SHP77 (cell line): ENCODE measurements around the gene ITPK1.

Source experiments
- DNase-seq, 2 experiments: peaks; one replicate each; lab custom pipeline; 2025; lab: John Stamatoyannopoulos, UW

ITPK1 gene

DNA sequence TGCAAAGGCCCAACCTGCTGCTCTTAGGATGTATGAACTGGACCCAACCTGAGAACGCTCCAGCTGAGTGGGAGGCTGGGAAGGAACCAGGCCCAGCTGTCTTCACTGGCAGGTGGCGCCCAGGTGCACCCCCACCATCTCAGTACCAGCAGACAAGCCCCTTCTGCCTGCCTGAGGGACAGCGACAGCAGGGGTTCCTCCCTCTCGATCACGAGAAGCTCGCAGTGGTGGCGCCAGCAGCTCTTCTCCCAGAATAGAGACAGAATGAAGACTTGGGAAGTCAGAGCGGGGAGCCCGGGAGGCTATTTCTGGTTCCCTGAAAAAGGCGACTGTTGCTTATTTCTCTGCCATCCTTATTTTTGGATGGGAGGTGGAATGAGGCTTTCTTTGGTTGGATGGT lies 146.3 kb downstream of the ITPK1 start:
- DNase-seq: no peak

DNA sequence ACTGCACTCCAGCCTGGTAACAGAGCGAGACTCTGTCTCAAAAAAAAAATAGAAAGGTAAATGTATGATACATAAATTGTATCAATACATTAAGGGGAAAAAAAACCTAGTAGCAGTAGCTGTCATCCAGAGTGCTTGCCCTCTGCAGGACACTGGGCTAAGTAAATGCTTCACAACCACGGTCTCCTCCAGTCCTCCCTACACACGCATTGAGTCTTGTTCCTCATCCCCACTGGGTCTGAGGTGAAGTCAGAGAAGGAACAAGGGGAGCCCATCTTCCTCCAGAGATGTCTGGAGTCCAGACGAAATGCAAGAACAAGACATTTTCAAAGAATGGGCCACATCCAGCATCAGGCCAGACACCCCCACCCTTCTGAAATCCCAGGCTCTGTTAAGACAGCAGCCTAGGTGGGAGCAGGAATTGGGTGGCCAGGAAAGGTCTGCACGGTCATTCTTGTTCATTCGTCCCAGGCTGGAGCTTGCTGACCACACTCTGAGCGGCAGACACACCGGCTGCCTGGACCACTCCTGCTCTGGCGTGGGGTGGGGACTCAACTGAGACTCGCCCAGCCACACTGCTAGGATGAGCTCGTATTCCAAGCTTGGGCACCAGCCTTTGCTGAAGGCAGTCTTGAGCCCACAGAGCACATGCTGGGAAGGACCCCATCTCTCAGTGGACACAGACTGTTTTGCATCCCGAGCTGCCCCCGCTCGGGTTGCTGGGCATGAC lies 147.3 kb downstream of the ITPK1 start:
- DNase-seq: no peak

DNA sequence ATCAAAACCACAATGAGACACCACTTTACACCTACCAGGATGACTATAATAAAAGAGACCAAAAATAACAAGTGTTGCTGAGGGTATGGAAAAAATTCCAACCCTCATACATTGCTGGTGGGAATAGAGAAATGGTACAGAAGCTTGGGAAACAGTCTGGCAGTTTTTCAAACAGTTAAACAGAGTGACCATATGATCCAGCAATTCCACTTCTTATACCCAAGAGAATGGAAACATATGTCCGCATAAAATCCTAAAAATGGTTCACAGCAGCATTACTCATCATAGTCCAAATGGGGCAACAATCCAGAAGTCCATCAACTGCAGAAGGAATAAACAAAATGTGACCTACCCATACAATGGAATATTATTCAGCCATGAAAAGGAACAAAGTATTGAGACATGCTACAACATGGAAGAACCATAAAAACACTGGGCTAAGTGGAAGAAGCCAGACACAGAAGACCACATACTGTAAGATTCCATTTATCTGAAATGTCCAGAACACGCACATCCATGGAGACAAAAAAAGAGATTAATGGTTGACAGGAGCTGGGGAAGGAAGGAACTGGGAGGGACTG lies 148.3 kb downstream of the ITPK1 start:
- DNase-seq: no peak

- DNase-seq: no peak
These were observed 150.4 kb downstream of the ITPK1 start for GRCh38 chr14:92965281-92965680.

GRCh38 chr14:92964124-92965109 lies 151.3 kb downstream of the ITPK1 start:
- DNase-seq: peak in 1 of 2 experiments; percentile 5

DNA sequence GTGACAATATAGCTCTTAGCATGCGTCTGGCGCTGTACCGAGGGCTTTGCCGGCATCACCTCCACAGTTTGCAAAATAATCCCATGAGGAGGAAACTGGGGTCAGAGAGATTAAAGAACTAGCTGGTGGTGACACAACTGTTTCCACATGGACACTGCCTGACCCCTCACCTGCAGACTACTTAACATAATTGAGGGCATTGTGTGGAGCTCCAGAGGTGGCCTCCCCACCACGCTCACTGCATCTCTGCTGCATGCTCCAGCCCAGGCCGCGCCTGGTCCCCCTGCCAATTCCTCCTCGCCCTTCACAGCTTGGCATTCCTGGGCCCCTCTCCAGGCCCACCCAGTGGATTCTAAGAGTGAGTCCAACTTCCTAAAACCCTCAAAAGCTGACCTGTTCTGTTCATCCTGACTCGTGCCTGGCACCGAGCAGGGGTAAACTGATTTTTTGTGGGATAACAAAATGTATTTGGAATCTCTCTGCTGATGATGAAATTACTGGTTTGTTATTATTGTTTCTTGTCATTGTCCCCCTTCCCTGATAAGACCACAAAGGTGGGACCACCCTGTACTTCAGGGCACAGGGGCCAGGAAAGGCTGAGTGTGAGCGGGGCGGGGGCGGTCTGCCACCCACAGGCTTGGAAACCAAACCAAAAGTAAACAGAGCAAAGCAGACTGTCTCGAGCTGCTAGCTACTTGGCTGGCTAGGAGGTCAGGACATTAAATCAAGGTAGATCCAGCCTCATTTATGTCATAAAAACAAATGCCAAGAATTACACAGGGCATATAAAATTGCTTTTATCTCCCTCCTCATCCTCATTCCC lies 152.2 kb downstream of the ITPK1 start:
- DNase-seq: peak in 1 of 2 experiments; percentile 29

GRCh38 chr14:92962831-92963095 lies 153.0 kb downstream of the ITPK1 start:
- no peak for DNase-seq

DNA sequence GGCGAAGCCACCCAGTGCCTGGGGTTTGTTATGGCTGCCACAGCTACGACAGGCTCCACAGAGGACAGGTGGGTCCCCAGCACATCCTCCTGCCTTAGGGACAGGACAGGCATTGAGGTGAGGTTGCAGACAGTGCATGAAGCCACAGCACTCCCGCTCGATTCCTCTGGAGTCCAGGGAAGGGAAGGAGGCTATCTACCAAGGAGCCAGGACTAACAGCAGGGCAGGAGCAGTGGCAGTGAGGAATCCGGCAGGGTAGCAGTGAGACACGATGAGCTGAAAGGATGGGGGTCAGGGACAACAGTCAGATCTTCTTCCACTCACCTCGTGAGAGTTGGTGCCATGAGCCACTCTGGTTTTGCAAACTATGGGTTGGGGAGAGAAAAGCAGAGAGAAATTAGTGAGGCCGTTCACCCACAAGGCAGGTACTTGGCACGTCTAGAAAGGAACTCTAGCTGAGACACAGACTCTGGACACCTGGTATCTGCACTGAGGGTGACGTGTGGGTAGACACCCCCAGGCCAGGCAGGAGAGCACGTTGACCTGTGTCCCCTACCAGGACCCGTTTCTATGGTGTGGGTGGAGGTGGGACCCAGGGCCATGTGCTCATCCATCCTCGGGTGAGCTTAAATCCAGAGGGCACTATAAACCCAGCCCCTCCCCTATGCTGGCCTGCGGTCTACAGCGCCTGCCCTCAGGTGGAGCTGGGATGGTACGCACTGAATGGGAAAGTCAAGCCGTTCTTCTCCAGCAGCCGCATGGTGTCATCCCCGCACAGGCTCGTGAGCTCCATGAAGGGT lies 153.5 kb downstream of the ITPK1 start:
- DNase-seq: no peak

DNA sequence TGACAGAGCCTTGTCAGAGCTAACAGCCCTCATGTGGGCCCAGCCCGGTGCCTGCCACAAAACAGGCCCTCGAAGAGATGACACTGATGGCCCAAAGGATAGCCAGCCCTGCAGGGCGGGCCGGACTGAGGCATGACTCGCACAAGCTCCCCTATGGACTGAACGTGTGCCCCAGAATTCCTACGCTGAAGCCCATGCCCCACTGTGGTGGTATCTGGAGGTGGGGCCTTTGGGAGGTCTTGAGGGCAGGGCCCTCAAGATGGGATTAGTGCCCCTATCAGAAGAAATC lies 154.2 kb downstream of the ITPK1 start:
- no peak for DNase-seq

GRCh38 chr14:92960706-92961566 lies 154.8 kb downstream of the ITPK1 start:
- peak; percentile 21 to 33 for DNase-seq

DNA sequence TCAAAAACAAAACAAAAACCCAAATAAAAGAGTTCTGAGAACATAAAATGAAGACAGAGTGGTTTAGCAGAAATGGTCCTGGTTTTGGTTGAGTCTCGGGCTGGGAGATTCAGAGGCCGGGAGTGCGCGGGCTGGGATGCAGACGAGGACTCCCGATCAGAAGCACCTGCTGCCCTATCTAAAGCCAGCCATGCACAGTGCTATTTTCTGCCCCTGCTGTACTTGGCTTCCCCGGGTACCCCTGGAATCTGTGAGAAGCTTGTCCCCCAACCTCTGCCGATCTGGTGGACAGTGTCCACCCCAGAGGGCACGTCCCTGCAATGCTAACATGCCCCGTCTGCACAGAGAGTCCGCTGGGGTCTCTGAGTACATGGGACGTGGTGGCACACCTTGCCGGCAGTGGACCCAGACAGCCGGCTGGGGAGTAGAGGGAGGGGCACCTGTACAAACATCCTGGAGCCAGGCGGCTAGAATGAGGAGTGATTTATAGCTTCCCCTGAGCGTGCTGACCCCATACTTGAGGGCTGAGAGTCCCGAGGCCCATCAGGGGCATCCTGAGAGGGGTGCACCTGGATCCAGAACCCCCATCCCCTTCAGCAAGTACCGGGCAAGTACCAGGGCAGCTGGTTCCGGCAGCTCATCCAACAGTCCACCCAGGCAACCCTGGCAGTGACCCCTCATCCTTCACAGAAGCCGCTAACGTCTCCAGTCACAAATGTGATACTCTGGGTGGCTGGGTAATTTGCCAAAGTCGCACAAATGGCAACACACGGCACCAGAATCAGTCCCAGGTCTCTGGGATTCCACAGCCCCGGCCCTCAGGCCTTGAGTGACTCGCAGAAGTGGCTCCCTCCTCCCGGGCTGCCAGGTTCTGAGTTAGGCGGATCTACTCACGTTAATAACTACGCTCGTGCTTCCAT lies 155.7 kb downstream of the ITPK1 start:
- peak; percentile 66 to 87 for DNase-seq

GRCh38 chr14:92959189-92959531 lies 156.6 kb downstream of the ITPK1 start:
- peak; percentile 54 to 62 for DNase-seq

- DNase-seq: peak in 1 of 2 experiments; percentile 54
These were observed 157.1 kb downstream of the ITPK1 start for GRCh38 chr14:92958373-92959188.

DNA sequence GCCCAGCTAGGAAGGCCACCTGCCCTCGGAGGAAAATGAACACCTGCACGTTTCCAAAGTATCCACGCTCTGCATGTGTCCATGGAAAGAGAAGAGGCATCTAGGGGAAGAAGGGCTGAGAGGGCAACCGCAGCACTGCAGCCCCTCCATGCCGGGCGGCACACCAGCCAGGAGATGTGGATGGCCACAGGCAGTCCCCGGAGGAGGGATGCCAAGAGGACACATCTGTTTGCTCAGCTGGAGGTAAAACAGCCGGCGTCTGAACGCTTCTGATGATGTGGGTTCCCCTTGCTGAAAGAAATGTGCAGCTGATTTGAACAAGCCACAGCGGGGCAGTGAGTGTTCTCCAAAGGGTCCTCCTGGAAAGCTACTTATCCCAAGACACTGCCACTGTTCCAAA lies 158.8 kb downstream of the ITPK1 start:
- DNase-seq: peak; percentile 78 to 86

GRCh38 chr14:92955381-92955780 lies 160.3 kb downstream of the ITPK1 start:
- DNase-seq: no peak

DNA sequence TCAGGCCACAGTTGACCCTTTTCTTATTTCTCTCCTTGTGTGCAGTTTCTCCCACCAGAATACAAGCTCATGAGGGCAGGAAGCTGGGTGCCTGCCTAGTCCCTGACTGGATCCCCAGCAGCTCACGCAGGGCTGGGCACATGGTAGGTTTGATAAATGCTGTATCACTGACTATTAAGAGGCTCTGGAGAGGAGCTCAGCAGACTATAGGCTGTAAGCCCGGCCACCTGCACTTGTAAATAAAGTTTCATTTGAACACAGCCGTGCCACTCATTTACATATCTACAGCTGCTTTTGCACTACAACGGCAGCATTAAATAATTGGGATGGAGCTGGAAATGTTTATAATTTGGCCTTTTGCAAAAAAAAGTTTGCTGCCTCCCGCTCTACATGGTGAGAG lies 160.8 kb downstream of the ITPK1 start:
- DNase-seq: no peak

- DNase-seq: no peak
These were observed 162.2 kb downstream of the ITPK1 start for GRCh38 chr14:92953526-92953925.

DNA sequence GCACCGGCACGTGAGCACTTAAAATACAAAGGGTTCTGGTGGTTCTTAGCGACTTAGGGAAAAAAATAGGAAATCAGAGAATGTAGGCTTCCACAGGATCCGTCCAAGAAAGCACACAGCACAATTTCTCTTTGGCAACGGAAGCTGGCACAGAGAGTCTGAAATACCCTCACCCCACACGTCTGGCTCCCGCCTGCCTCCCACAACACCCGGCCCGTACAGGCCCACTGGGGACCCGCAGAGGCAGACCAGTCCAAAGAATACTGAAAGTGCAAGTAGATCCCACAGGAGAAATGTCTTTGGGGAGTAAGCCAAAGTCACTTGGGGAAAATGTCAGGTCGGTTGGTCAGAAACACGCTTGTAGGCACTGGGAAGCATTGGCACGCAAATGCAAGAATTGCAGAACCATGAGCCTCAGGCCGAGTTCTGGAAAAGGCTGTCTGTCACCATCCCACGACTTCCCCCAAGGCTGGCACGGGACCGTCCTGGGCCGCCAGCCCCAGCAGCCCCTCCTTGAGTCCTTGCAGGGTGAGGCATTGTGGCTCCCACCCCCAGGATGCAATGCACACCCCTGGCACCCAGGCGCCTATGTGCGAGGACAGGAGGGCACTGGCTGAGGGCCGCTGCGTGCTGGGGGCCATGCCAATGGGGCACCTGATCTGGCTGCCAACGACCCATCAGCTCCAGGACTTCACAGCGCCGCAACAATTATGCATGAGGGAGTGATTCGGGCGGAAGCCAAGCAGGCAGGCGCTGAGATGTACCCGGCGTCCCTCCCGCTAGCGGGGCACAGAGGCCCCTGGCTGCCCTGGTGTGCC lies 163.0 kb downstream of the ITPK1 start:
- no peak for DNase-seq
